Progenitor cell of endocrine pancreas (in vitro differentiated cells): ENCODE results near the gene ATP2A2. TPM values are rescaled to one million over a fixed set of nuclear protein-coding genes. Genes with fewer than 3 reads are reported as not detected.
"Not testable (repeated sequence)": the region's sequence is repeated elsewhere in the genome, so short reads cannot be mapped to it uniquely, and the experiment has no call there.

ENCODE experiments used
- DNase-seq: peaks from one replicate; pipeline ENCODE4 v3.0.0; 2021; ENCODE audit warnings: low spot score; ENCODE audit not compliant: unreplicated experiment
- H3K27ac Mint-ChIP-seq: 2 replicates; pipeline ENCODE4 v1.8.0; 2021; ENCODE audit warnings: mild to moderate bottlenecking, moderate library complexity, mixed read lengths
- H3K27me3 Mint-ChIP-seq: 2 replicates; pipeline ENCODE4 v1.8.0; 2021; ENCODE audit warnings: mixed read lengths
- H3K36me3 Mint-ChIP-seq: 2 replicates; pipeline ENCODE4 v1.8.0; 2022; ENCODE audit warnings: mixed read lengths; ENCODE audit not compliant: insufficient read depth
- H3K4me1 Mint-ChIP-seq: 2 replicates; pipeline ENCODE4 v1.8.0; 2021; ENCODE audit warnings: low read depth, mixed read lengths
- H3K4me3 Mint-ChIP-seq: 2 replicates; pipeline ENCODE4 v1.8.0; 2021; ENCODE audit warnings: low read depth, mild to moderate bottlenecking, moderate library complexity, mixed read lengths
- H3K9me3 Mint-ChIP-seq: 2 replicates; pipeline ENCODE4 v1.8.0; 2021; ENCODE audit warnings: low read depth, mixed read lengths
- total RNA-seq: library from RNA; stranded (reverse); gene quantifications from 2 replicates; pipeline ENCODE4 v1.2.1, GENCODE V29; 2021
- TF ChIP-seq, protein P1 (sequence below): fragments of 200-600 bp; sonication (generic); IDR thresholded peaks from one replicate; pipeline ENCODE4 v1.5.0; 2021; ENCODE audit warnings: antibody characterized with exemption, mild to moderate bottlenecking; ENCODE audit not compliant: unreplicated experiment

ATP2A2 gene
- total RNA-seq, 1 donor from 2014 or later, result 167 TPM

DNA sequence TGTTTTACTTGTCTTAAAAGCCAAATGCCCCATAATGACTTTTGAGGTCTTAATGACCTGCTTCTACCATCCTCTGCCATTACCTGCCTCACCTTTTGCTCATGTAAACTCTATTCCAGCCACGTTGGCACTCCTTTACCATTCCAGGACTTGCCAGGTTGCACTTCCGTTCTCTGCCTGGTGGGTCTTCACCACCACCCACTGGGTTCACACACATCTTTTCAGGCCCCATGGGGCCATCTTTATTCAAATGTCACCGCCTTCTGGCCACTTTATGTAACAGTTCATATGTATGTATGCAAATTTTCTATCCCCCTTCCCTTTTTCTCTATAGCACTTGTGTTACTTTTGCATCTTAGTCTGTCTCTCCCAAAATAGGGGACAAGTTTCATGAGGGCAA is 57.7 kb downstream of the ATP2A2 start:
- no peaks in the 10 kb centered on the region for H3K27me3 Mint-ChIP-seq
- H3K4me1 Mint-ChIP-seq, result peaks cover 9% of the 10 kb centered on the region
- H3K36me3 Mint-ChIP-seq, result peaks cover 53% of the 10 kb centered on the region
- TF ChIP-seq, protein P1, sequence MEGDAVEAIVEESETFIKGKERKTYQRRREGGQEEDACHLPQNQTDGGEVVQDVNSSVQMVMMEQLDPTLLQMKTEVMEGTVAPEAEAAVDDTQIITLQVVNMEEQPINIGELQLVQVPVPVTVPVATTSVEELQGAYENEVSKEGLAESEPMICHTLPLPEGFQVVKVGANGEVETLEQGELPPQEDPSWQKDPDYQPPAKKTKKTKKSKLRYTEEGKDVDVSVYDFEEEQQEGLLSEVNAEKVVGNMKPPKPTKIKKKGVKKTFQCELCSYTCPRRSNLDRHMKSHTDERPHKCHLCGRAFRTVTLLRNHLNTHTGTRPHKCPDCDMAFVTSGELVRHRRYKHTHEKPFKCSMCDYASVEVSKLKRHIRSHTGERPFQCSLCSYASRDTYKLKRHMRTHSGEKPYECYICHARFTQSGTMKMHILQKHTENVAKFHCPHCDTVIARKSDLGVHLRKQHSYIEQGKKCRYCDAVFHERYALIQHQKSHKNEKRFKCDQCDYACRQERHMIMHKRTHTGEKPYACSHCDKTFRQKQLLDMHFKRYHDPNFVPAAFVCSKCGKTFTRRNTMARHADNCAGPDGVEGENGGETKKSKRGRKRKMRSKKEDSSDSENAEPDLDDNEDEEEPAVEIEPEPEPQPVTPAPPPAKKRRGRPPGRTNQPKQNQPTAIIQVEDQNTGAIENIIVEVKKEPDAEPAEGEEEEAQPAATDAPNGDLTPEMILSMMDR, result peak; percentile 15
- no peak overlapping the region for H3K4me3 Mint-ChIP-seq
- no peaks in the 10 kb centered on the region for H3K9me3 Mint-ChIP-seq
- peak overlapping the region; percentile 69 for H3K27ac Mint-ChIP-seq
- DNase-seq, result no peak

DNA sequence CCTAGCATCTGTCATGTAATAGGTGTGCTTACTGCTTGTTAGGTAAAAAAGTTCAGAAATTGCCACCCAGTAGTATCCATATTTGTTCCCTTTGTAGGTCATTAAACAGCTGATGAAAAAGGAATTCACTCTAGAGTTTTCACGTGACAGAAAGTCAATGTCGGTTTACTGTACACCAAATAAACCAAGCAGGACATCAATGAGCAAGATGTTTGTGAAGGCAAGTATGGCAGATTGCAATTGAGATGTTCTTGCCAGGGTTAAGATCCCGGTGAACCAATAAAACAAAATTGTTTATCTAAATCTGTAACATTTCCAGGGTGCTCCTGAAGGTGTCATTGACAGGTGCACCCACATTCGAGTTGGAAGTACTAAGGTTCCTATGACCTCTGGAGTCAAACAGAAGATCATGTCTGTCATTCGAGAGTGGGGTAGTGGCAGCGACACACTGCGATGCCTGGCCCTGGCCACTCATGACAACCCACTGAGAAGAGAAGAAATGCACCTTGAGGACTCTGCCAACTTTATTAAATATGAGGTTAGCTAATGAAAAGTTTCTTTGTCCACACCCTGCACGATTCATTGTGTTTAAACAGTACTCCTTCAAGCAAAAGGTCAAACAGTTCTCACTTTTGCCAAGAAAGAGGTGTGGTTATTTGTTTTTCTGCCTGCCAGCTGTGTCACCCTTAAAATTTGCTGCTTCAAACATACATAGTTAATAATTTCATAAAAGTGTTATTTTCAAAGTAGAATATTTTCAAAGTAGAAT is 58.3 kb downstream of the ATP2A2 start:
- TF ChIP-seq, protein P1, result no peak
- DNase-seq, result no peak
- H3K27ac Mint-ChIP-seq, result peak overlapping the region; percentile 69
- H3K4me3 Mint-ChIP-seq, result no peak overlapping the region
- no peaks in the 10 kb centered on the region for H3K27me3 Mint-ChIP-seq
- peaks cover 9% of the 10 kb centered on the region for H3K4me1 Mint-ChIP-seq
- peaks cover 52% of the 10 kb centered on the region for H3K36me3 Mint-ChIP-seq
- no peaks in the 10 kb centered on the region for H3K9me3 Mint-ChIP-seq

DNA sequence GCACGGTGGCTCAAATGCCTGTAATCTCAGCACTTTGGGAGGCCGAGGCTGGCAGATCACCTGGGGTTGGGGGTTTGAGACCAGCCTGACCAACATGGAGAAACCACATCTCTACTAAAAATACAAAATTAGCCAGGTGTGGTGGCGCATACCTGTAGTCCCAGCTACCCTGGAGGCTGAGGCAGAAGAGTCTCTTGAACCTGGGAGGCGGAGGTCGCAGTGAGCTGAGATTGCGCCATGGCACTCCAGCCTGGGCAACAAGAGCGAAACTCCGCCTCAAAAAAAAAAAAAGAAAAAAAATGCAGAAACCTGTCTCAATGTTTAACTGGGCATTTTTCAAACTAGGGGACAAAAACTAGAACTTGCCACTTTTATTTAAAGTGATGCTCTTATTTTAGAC is 59.2 kb downstream of the ATP2A2 start:
- not testable (repeated sequence) for H3K4me1 Mint-ChIP-seq, H3K4me3 Mint-ChIP-seq, H3K9me3 Mint-ChIP-seq, DNase-seq, H3K27me3 Mint-ChIP-seq
- Mint-ChIP-seq H3K27ac (peak overlapping the region; percentile 29), H3K36me3 (peaks cover 53% of the 10 kb centered on the region)

DNA sequence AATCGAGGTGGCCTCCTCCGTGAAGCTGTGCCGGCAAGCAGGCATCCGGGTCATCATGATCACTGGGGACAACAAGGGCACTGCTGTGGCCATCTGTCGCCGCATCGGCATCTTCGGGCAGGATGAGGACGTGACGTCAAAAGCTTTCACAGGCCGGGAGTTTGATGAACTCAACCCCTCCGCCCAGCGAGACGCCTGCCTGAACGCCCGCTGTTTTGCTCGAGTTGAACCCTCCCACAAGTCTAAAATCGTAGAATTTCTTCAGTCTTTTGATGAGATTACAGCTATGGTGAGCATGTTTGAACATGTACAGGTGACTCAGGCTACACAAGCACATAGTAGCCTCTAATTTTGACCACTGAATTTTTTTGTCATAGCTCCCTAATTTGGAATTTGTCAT is 59.7 kb downstream of the ATP2A2 start:
- TF ChIP-seq, protein P1, result no peak
- H3K27ac Mint-ChIP-seq, result peak overlapping the region; percentile 29
- H3K27me3 Mint-ChIP-seq, result no peaks in the 10 kb centered on the region
- H3K36me3 Mint-ChIP-seq, result peaks cover 51% of the 10 kb centered on the region
- no peak overlapping the region for H3K4me3 Mint-ChIP-seq
- H3K4me1 Mint-ChIP-seq, result peaks cover 9% of the 10 kb centered on the region
- no peaks in the 10 kb centered on the region for H3K9me3 Mint-ChIP-seq
- no peak for DNase-seq

DNA sequence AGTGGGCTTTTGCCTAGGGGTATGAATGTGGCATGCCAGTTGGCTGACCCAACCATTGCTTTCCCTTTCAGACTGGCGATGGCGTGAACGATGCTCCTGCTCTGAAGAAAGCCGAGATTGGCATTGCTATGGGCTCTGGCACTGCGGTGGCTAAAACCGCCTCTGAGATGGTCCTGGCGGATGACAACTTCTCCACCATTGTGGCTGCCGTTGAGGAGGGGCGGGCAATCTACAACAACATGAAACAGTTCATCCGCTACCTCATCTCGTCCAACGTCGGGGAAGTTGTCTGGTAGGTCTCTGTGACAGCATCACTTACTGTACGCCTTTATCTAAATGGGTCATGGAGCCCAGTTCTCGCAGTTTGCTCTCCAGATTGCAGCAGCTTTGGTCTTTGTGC is 61.1 kb downstream of the ATP2A2 start:
- no peak for DNase-seq
- TF ChIP-seq, protein P1, result no peak

DNA sequence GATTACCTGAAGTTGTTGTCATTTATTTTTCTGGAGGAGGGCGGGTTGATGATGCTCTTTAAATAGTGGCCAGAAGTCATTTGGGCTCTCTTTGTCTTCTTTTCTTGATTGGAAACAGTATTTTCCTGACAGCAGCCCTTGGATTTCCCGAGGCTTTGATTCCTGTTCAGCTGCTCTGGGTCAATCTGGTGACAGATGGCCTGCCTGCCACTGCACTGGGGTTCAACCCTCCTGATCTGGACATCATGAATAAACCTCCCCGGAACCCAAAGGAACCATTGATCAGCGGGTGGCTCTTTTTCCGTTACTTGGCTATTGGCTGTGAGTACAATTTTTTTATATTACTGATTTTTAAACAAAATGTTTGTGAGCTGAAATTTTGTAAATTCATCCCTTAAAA is 62.1 kb downstream of the ATP2A2 start:
- Mint-ChIP-seq H3K27ac (peak overlapping the region; percentile 33), H3K9me3 (no peaks in the 10 kb centered on the region), H3K36me3 (peaks cover 49% of the 10 kb centered on the region), H3K4me1 (peaks cover 9% of the 10 kb centered on the region), H3K27me3 (no peaks in the 10 kb centered on the region), H3K4me3 (no peak overlapping the region)
- no peak for DNase-seq
- TF ChIP-seq, protein P1, result no peak

More for the DNA sequence above, 61.1 kb downstream of the ATP2A2 start:
- Mint-ChIP-seq H3K27me3 (no peaks in the 10 kb centered on the region), H3K27ac (peak overlapping the region; percentile 71), H3K36me3 (peaks cover 49% of the 10 kb centered on the region), H3K4me3 (no peak overlapping the region), H3K4me1 (peaks cover 9% of the 10 kb centered on the region), H3K9me3 (no peaks in the 10 kb centered on the region)
